Psoas muscle (tissue), 8 donors: ENCODE measurements around the gene KRTAP1-4. TPM values are rescaled to one million over a fixed set of nuclear protein-coding genes. Genes with fewer than 3 reads are reported as not detected.
"Not testable (repeated sequence)": the region's sequence is repeated elsewhere in the genome, so short reads cannot be mapped to it uniquely, and the experiment has no call there.

Experiments used
- ATAC-seq, 4 donors: fragments of 200-7000 bp; cut with Tn5 transposase; one replicate each; pipeline ENCODE4 v1.9.1; 2020; ENCODE audit warnings: moderate library complexity in 3 of 4, mild to moderate bottlenecking in 2 of 4
- DNase-seq, 2 donors: peaks; one replicate each; pipeline ENCODE4 v3.0.0-alpha.2; 2020
- H3K27ac ChIP-seq: fragments of 200-600 bp; one replicate; pipeline ENCODE4 v1.8.0; 2022
- H3K27me3 ChIP-seq, 3 donors: fragments of 200-600 bp in 1 of 3; one replicate each; pipeline versions ENCODE4 v1.6.1 to v1.8.0; 2013 to 2022; ENCODE audit warnings: low read length in 2 of 3, mild to moderate bottlenecking in 2 of 3, moderate library complexity in 1 of 3; ENCODE audit not compliant: insufficient read depth in 3 of 3
- H3K36me3 ChIP-seq, 2 donors: fragments of 200-600 bp in 1 of 2; one replicate each; pipeline versions ENCODE4 v1.6.1 to v1.8.0; 2013 to 2022; ENCODE audit warnings: low read depth in 1 of 2, mild to moderate bottlenecking in 1 of 2, moderate library complexity in 1 of 2; ENCODE audit not compliant: insufficient read depth in 1 of 2
- H3K4me1 ChIP-seq: fragments of 200-600 bp; one replicate; pipeline ENCODE4 v1.8.0; 2022
- H3K4me3 ChIP-seq: fragments of 200-600 bp; one replicate; pipeline ENCODE4 v1.8.0; 2022; ENCODE audit warnings: mild to moderate bottlenecking
- H3K9me3 ChIP-seq: fragments of 200-600 bp; one replicate; pipeline ENCODE4 v1.8.0; 2022
- CTCF ChIP-seq: fragments of 200-600 bp; IDR thresholded peaks from one replicate; pipeline ENCODE4 v1.8.0; 2022; ENCODE audit warnings: antibody characterized with exemption
- WGBS, 3 donors: extraction: QIAGEN DNeasy Blood & Tissue Kit; methylation state at CpG; one replicate each; pipeline versions ENCODE4 v1.1.6 to v1.1.7; 2013; 5-methylcytosine and 5-hydroxymethylcytosine counted together
- intact Hi-C, 2 donors: fragments of 100-400 bp; cut with DNase I; formaldehyde crosslinking; loops; one replicate each; pipeline versions ENCODE4 v1.11.0 to v1.14.2; 2022
- polyA plus RNA-seq, 3 donors: library from polyadenylated mRNA; stranded (reverse); fragments of 200-250 nt; gene quantifications; one replicate each; pipeline ENCODE4 v1.2.3, GENCODE V29; 2013
- total RNA-seq, 4 donors: library from RNA; stranded (reverse); fragmentation: NEBNext Ultra II Directional in 2 of 4; extraction: Animal tissue kit (Norgen Biotek cat#: 25700) in 2 of 4; gene quantifications; one replicate each; pipeline versions ENCODE4 v1.2.1 to v1.2.4, GENCODE V29; 2021 to 2023
- donor health status: healthy with polysubstance abuse.
- donor health status: DM: no; HTN: no; CAD: no; lungs with moderate emphysema.
- donor health status: Bipolar disorder and iron deficiency.
- donor health status: healthy.
- donor health status: DM: yes; HTN: yes; CAD: no.
- donor health status: DM: no; HTN: no; CAD: no.
- donor health status: DM: no; HTN: no; CAD: no.
- donor health status: DM: yes; HTN: yes; CAD: no.

Gene KRTAP1-4
- total and polyA plus RNA-seq, 7 donors: not detected

- Histone ChIP-seq H3K27me3 (peaks cover 0 to 18% (median 1%) of the 10 kb centered on the region in 3 donors), H3K4me3 (no peak overlapping the region), H3K4me1 (no peaks in the 10 kb centered on the region), H3K36me3 (no peaks in the 10 kb centered on the region), H3K27ac (no peak overlapping the region), H3K9me3 (no peaks in the 10 kb centered on the region)
- WGBS, 3 donors: 83 to 88% (median 87%) methylated on average over 4 of the region's 4 CpGs
- TF ChIP-seq CTCF: no peak
- DNase-seq (no peak), ATAC-seq (no peak)
- intact Hi-C loops: no loop called here
Observed at GRCh38 chr17:41063449-41063848, 33.5 kb upstream of the KRTAP1-4 start.

GRCh38 chr17:41061964-41062363, 32.0 kb upstream of the KRTAP1-4 start:
- peaks cover 4% of the 10 kb centered on the region for H3K9me3 ChIP-seq
- no peaks in the 10 kb centered on the region for H3K36me3 ChIP-seq
- 65 to 77% (median 67%) methylated on average over 1 of the region's 1 CpG for WGBS, 3 donors
- no peak overlapping the region for H3K27ac ChIP-seq
- H3K27me3 ChIP-seq: peaks cover 0 to 31% (median 1%) of the 10 kb centered on the region in 3 donors
- no peak overlapping the region for H3K4me3 ChIP-seq
- no peak for TF ChIP-seq CTCF
- intact Hi-C loops: no loop called here
- ATAC-seq (no peak), DNase-seq (no peak)
- H3K4me1 ChIP-seq: no peaks in the 10 kb centered on the region

DNA sequence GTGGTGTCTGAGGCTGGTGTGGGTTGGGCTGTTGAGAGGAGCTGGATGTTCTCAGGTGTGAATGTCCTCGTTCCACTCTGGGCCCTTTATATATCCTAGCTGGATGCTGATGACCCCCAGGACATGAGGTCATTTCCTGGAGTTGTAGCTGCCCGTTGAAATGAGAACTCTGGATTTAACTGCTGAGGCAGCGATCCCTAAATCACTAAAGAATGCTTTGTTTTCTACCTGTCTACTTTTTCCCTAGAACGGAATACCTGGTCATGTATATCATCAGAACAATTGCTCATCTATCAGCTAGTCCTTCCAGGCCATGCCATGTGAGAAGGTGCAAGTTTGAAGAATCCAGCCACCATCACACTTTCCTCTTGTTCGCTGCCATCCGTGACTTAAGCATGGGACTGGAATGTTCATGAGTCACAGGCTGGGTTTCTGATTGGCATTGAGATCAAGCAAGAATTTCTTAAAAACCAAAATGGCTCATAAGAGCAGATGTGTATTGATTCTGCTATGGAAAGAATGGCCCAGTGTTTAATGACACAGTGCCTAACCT, 30.1 kb upstream of the KRTAP1-4 start, which contains the start of gene KRTAP2-3:
Gene KRTAP2-3 (minus strand): TSS at position 63 of the 553 bp plus-strand sequence. CDS start 64 bp downstream, outside the sequence.
- DNase-seq (no peak), ATAC-seq (no peak)
- no peaks in the 10 kb centered on the region for H3K36me3 ChIP-seq
- peaks cover 0 to 47% (median 1%) of the 10 kb centered on the region in 3 donors for H3K27me3 ChIP-seq
- H3K9me3 ChIP-seq: peaks cover 4% of the 10 kb centered on the region
- no peak within 1 kb of the TSS for H3K4me3 ChIP-seq
- TF ChIP-seq CTCF: no peak
- intact Hi-C loops: no loop called here
- no peaks in the 10 kb centered on the region for H3K4me1 ChIP-seq
- WGBS, 3 donors: 52 to 55% (median 55%) methylated on average over 6 of the region's 6 CpGs
- no peak within 1 kb of the TSS for H3K27ac ChIP-seq

DNA sequence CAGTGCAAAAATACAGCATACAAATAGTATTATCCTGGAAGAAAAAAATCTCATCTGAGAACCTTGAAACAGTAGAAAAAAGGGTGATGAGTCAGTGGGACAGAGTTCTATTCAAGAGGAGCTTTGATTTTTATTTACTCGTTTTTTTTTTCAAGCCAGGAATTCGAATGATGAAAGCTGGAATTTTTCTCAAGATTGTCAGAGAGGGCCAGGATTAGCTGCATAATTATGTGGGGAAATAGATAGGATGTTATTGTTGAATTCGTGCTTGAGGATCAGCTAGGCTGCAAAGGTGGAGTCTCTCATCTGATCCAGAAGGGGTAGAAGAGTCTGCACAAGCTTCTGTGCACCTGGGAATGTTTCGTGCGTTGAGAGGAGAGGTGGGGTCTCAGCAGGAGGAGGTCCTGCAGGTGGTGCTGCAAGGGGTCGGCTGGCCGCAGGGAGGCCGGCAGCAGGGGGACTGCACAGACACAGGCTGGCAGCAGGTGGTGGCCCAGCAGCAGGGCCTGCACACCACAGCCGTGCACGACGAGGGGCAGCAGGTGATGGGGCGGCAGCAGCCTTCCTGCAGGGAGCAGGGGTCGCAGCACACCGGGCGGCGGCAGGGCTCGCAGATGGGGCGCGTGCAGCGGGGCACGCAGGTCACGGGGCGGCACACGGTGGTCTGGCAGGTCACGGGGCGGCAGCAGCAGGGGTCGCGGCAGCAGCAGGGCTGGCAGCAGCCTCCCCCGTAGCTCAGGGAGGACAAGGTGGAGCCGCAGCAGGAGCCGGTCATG, 29.5 kb upstream of the KRTAP1-4 start:
- peaks cover 0 to 47% (median 0%) of the 10 kb centered on the region in 3 donors for H3K27me3 ChIP-seq
- H3K9me3 ChIP-seq, H3K36me3 ChIP-seq, DNase-seq, ATAC-seq, intact Hi-C loops, H3K27ac ChIP-seq, H3K4me1 ChIP-seq, H3K4me3 ChIP-seq: not testable (repeated sequence)
- 26 to 34% (median 29%) methylated on average over 10 of the region's 31 CpGs for WGBS, 3 donors

DNA sequence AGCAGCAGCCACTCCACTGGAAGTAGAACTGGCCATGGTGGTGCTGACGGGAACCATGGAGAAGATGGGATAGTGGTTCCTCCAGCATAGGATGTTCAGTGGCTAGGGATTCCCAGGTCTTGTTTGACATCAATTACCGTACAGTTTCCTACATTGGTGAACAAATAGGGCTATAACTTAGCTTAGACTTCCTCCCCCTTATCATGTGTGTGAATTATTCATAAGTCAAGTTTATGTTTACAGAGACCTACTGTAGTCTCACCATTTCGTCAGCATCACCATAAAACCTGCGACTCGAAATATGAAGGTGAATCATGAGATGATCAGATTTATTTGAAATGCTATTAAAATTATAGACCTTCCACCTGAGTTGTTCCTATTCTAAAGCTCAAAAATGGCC, 28.7 kb upstream of the KRTAP1-4 start:
- no peak overlapping the region for H3K27ac ChIP-seq
- WGBS, 3 donors: 88 to 91% (median 89%) methylated on average over 5 of the region's 5 CpGs
- H3K4me3 ChIP-seq: no peak overlapping the region
- ATAC-seq: no peak
- no peaks in the 10 kb centered on the region for H3K4me1 ChIP-seq
- DNase-seq: no peak
- TF ChIP-seq CTCF: no peak
- H3K36me3 ChIP-seq: no peaks in the 10 kb centered on the region
- intact Hi-C loops: no loop called here
- peaks cover 4% of the 10 kb centered on the region for H3K9me3 ChIP-seq
- peaks cover 0 to 47% (median 0%) of the 10 kb centered on the region in 3 donors for H3K27me3 ChIP-seq
